DMS 273 (cell line): Measurements from ENCODE around the gene ATP13A4.

Experiments used
- DNase-seq: peaks from one replicate; lab custom pipeline; 2025; ENCODE audit not compliant: unreplicated experiment; lab: John Stamatoyannopoulos, UW

ATP13A4 gene

DNA sequence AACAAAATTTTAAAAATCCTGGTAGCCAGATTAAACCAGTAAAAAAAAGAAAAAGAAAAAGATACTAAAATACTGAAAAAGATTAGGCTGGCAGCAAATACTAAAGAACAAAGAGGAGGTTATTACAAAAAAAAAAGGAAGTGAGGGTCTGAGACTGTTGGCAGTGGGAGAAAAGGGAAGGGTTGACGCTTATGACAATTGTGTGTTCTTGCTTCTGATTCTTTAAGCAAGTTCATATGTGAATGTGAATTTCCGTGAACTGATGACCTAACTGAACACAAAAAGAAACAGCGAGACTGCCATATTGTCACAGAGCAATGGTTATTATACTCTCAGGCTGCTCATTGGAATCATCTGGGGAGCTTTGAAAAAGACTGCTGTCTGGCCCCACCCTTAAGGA is 56.5 kb downstream of the ATP13A4 start:
- no peak for DNase-seq

DNA sequence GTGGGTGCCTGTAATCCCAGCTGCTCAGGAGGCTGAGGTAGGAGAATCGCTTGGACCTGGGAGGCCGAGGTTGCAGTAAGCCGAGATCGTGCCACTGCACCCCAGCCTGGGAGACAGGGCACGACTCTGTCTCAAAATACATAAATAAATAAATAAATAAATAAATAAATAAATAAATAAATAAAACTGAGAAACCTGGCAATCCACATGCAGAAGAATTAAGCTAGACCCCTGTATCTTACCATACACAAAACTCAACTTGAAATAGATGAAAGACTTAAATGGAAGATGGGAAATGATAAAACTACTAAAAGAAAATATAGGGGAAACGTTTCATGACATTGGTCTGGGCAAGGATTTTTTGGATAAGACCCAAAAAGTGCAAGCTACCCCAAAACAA is 58.0 kb downstream of the ATP13A4 start:
- no peak for DNase-seq

DNA sequence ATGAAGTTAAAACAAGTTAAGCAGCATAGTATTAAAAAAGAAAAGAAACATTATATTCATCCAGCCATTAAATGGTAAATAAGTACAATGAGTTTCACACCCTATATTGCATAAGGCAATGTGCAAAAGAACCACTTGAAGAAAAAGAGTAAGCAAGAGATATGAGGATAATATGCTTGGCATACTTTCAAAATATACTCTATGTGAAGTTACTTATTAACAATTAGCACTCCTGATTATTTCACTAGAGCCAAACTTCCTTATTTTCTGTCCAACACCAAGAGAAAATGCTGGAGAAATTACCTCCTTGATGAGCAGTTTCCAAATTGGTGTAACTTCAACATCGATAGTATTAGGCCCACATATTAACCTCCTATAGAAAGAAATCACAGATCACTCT is 63.7 kb downstream of the ATP13A4 start:
- DNase-seq = no peak

DNA sequence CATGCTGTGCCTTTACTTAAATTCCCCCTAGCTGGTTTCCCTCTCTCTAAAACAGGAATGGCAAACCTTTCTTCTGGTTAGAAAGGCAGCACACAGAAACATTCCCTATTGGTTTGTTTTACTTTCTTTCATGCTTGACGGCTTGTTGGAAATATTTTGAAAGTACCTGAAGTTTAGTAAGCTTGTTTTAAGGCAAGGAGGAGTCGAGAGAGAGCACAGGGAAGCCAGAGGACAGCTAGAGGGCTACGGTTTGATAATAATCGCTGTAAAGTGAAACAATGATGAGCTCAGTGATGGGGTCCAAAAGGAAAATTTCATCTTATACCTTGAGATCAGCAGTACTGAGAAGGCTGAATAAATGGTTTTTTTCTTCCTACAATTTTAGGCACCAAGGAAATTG is 64.1 kb downstream of the ATP13A4 start:
- DNase-seq = no peak

DNA sequence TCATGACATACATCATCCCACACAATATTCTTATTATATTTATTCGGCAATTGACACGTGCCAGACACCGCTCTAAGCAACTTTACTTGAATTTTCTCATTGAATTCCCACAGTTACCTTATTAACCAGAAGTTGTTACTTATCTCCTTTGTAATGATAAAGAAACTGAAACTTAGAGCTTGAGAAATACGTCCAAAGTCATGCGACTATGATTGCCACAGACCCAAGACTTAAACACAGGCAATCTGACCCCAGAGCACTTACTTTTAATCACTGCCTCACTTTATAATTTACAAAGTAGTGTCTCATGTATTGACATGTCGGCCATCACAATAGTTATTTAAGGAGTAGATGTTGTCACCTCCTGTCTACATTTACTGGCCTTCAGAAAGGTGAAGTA is 64.7 kb downstream of the ATP13A4 start:
- no peak for DNase-seq

DNA sequence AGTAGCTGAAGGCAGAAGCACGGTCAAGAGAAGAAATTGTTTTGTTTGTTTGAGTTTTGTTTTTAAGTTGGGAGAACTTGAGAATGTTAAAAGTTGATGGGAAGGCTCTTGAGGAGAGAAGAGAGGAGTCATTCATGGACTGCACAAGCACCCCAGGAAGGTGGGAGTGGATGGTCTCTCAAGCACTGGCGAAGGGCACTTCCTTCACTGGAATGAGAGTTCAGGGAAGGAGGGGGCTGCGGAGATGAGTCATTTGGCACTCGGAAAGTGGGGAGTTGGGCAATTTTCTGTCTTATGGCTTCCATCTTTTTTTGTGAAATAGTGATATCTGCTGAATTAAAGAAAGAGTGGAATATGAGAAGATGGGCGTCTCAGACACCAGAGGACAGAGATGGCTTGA is 66.0 kb downstream of the ATP13A4 start:
- DNase-seq = no peak

- DNase-seq = no peak
Measured at GRCh38 chr3:193483988-193484539, 70.6 kb downstream of the ATP13A4 start.

GRCh38 chr3:193481436-193481835 is 73.3 kb downstream of the ATP13A4 start:
- no peak for DNase-seq

DNA sequence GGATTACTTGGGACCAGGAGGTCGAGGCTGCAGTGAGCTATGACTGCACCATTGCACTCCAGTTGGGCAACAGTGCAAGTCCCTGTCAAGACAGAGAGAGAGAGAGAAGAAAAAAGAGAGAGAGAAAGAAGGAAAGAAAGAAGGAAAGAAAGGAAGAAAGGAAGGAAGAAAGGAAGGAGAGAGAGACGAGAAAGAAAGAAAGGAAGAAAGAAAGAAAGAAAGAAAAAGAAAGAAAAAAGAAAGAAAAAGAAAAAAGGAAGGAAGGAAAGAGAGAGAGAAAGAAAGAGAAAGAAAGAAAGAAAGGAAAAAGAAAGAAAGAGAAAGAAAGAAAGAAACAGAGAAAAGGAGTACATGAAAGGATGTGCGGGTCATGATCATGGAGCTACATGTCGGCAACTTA is 80.2 kb downstream of the ATP13A4 start:
- no peak for DNase-seq

GRCh38 chr3:193470710-193471109 is 84.0 kb downstream of the ATP13A4 start:
- no peak for DNase-seq

DNA sequence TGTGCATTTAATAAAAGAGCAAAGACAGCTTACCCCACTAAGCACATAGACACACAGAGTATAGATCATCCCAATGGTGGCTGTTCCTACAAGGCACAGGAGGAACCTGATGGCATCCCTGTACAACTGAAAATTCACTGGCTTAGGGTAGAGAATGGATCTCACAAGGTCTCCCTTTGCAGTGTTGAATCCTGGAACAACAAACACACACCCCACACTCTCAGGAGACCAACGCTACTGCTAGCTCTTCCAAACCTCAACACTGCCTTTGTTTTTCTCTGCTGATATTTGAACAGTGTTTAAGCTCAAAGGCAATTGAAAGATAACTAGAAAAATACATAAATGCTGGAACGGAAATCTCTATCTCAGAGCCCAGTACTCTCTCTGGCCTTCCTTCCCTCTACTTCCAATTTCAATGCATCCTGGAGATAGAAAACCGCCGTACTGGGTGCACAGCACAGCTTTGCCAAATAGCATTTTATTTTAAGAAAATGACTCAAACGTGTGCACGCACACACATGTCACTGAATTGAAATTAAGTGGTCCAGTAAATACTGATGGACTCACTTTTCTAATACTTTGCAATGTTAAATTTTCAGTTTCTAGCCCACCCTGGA is 88.6 kb downstream of the ATP13A4 start:
- no peak for DNase-seq

GRCh38 chr3:193464889-193465288 is 89.8 kb downstream of the ATP13A4 start:
- no peak for DNase-seq

- no peak for DNase-seq
Measured at GRCh38 chr3:193457526-193457925, 97.2 kb downstream of the ATP13A4 start.

DNA sequence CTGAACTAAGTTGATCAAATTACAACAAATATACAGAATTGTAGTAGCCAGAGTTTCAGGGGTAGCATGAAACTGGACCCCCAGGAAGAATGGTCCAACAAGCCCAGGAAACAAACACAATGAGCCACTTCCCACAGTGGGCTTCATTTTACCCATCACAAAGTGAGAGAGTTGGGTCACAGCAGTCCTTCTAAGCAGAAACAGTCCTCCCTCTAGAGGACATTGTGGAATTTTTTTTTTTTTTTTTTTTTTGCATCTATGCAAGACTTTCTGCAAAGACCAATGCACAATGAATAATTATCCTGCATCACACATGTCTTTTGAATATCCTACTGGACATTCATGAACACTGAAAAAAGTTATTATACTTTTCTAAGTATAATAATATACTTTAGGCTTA is 102.4 kb downstream of the ATP13A4 start:
- DNase-seq = peak; percentile 61

GRCh38 chr3:193451902-193452301 is 102.8 kb downstream of the ATP13A4 start:
- no peak for DNase-seq

GRCh38 chr3:193446965-193447602 is 107.6 kb downstream of the ATP13A4 start:
- DNase-seq = no peak

DNA sequence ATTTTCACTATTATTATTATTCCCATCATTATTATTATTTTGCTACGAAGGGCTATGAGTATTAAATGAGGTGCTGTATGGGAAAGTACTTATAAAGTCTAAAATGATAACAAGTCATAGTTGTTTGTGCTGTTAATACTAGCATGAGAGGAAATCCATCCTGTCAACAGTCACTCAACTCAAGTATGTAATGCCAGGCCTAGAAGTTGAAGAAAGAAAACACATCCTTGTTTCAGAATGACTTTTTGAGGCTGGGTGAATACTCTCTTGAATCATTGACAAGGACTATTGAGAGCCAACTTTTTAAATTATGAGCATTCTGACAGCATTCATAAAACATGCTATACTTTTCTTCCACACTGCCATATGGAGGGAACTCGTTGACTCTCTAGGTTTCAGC is 115.3 kb downstream of the ATP13A4 start:
- DNase-seq = no peak

DNA sequence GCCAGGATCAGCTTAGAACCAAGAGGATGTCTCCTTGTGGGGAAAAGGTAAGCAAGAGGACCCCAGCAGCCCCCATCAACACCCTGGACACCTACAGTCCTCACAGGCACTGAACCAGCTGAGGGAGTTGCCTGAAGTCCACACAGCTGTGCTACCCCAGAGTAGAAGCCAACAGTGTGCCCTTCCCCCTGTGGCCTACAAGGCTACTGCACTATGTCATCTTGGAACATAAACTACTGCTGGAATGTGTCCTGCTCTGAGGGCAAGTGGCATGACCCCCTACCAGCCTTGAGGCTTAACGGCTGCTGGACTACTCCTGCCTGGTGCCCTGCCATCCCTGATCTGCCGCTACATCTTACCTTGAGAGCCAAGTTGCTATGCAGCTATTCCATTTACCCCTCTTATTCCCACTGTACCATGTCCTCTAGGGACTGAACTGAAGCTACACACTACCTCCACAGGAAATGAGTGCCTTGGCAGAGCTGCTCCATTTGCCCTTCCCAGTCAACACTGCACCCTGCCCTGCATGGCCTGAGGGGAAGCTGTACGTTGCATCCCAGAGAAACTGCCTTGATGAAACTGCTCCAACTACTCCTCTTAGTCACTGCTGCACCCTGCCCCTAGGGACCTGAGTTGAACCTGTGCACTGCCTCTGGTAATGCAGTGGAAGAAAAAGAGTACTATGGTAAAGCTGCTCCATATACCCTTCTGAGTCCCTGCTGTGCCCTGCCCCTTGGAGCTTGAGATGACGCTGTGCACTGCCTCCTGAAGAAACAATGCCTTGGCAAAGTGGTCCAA is 135.9 kb downstream of the ATP13A4 start:
- no peak for DNase-seq

DNA sequence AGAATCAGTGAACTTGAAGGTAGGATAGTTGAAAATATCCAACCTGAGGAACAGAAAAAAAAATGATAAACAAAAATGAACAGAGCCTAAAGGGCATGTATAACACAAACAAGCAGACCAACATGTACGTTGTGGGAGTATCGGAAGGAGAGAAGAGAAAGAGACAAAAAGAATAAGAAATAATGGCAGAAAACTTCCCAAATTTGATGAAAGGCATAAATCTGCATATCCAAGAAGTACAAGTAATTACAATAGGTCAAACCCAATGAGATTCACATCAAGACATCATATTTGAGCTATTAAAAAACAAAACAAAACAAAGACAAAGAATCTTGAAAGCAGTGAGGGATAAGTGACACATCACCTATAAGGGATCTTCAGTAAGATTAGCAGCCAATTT is 138.1 kb downstream of the ATP13A4 start:
- DNase-seq = no peak

GRCh38 chr3:193407688-193408087 is 147.0 kb downstream of the ATP13A4 start:
- DNase-seq = no peak

DNA sequence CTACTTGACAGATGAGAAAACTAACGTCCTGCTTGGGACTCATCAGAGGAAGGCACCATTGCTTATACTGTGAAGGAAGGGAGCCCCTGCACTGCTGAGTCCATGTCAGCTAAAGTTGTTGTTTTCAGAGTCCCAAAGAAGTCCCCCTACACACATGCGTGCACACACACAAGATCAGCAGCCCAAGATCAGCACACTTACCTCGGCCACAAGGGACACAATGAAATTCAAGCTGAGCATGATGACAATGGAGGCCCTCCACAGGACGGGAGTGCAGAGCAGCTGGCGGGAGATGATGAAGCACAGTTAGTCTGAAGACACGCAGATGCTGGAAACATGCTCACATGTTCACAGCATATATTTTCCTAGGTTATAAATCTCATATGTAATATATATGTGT is 147.6 kb downstream of the ATP13A4 start:
- DNase-seq = no peak

DNA sequence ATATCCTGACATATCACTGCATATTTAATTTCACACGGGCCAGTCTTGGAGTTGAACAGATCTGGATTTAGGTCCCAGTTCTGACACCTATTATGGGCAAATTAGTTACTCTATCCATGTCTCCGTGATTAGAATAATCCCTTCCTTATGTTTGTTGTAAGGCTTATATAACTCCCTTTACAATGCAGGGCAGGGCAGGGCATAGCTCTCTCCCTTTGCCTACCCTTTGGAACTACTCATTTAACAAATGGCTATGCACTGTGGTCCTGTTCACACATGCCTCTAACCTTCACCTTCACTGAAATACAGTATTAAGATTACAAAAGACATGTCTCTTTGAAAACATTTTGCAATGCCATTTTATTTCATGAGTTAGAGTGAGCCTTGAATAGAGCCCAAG is 151.4 kb downstream of the ATP13A4 start:
- DNase-seq = no peak
